HepG2 (cell line): ENCODE measurements around the gene CCDC86. TPM values are rescaled to one million over a fixed set of nuclear protein-coding genes. Genes with fewer than 3 reads are reported as not detected.

Source experiments
- ATAC-seq: fragments of 200-7000 bp; cut with Tn5 transposase; 3 replicates; pipeline ENCODE4 v1.9.1; 2020; ENCODE audit warnings: mild to moderate bottlenecking, moderate library complexity
- BruUV-seq: library from RNA; stranded (reverse); fragments of 400-500 nt; replicated peaks from 2 replicates; lab custom pipeline; 2021; lab: Mats Ljungman, UMichigan
- CTCF ChIA-PET: fragments of 300-600 bp; formaldehyde crosslinking; extraction: SDS; loops from one replicate; lab custom pipeline; 2021; ENCODE audit warnings: low total read pairs, inconsistent platforms, low intra/inter-chr PET ratio; lab: Yijun Ruan, JAX
- POLR2A ChIA-PET: fragments of 350-600 bp; sonication (Branson Sonifier 250); formaldehyde crosslinking; loops from one replicate; lab custom pipeline; 2020; ENCODE audit warnings: antibody characterized with exemption, inconsistent platforms; lab: Yijun Ruan, JAX
- DNase-seq: peaks from one replicate; pipeline ENCODE4 v3.0.0-alpha.2; 2015; ENCODE audit warnings: low spot score
- FAIRE-seq: peaks from 3 replicates; lab custom pipeline; 2011; peaks lifted over from hg19 to GRCh38; lab: Jason Lieb, UNC
- H2AFZ ChIP-seq: one replicate; pipeline ENCODE4 v1.6.1; 2011; ENCODE audit warnings: low read length, inconsistent platforms
- H3K27ac ChIP-seq: fragments of 300-600 bp; 3 replicates; pipeline ENCODE4 v1.8.0; 2011; ENCODE audit warnings: mixed run types, mild to moderate bottlenecking, mixed read lengths, low read length, inconsistent platforms; ENCODE audit not compliant: insufficient read depth; ENCODE audit errors: extremely low read length
- H3K27me3 ChIP-seq, 2 experiments: fragments of 200-600 bp in 1 of 2; 2 replicates in 1 of 2; 3 replicates in 1 of 2; pipeline versions ENCODE4 v1.6.0 to v1.8.0; 2011; ENCODE audit warnings: low read length in 2 of 2, mild to moderate bottlenecking in 2 of 2, moderate library complexity in 2 of 2, inconsistent platforms in 1 of 2; ENCODE audit not compliant: insufficient read depth in 2 of 2, control insufficient read depth in 1 of 2
- H3K36me3 ChIP-seq, 2 experiments: fragments of 200-600 bp in 1 of 2; replicated peaks in 1 of 2; 2 replicates in 1 of 2; 3 replicates in 1 of 2; pipeline versions ENCODE4 v1.5.1 to v1.8.0; 2011; ENCODE audit warnings: low read length in 2 of 2, inconsistent platforms in 1 of 2; ENCODE audit not compliant: insufficient read depth in 2 of 2, control insufficient read depth in 1 of 2
- H3K4me1 ChIP-seq: 2 replicates; pipeline ENCODE4 v1.5.1; 2012; ENCODE audit warnings: low read length, inconsistent platforms; ENCODE audit not compliant: insufficient read depth
- H3K4me2 ChIP-seq: 2 replicates; pipeline ENCODE4 v1.6.0; 2011; ENCODE audit warnings: low read depth, low read length, inconsistent platforms
- H3K4me3 ChIP-seq, 3 experiments: fragments of 200-600 bp in 1 of 3; sonication (generic), shearing (Covaris generic) in 1 of 3; replicated peaks in 1 of 3; 2 replicates each; pipeline ENCODE4 v1.5.1; 2011 to 2016; ENCODE audit warnings: low read length in 3 of 3, inconsistent platforms in 2 of 3, low read depth in 2 of 3, mild to moderate bottlenecking in 2 of 3, control low read depth in 1 of 3, mixed read lengths in 1 of 3; ENCODE audit not compliant: insufficient read depth in 1 of 3
- H3K79me2 ChIP-seq: one replicate; pipeline ENCODE4 v1.6.1; 2011; ENCODE audit warnings: low read length, inconsistent platforms; ENCODE audit not compliant: insufficient read depth
- H3K9ac ChIP-seq: 2 replicates; pipeline ENCODE4 v1.6.0; 2011; ENCODE audit warnings: mild to moderate bottlenecking, low read depth, low read length, inconsistent platforms; ENCODE audit not compliant: insufficient read depth
- H3K9me3 ChIP-seq: 2 replicates; pipeline ENCODE4 v1.5.1; 2012; ENCODE audit warnings: mild to moderate bottlenecking, low read length
- H4K20me1 ChIP-seq: 2 replicates; pipeline ENCODE4 v1.6.0; 2011; ENCODE audit warnings: inconsistent platforms, mild to moderate bottlenecking, low read length, moderate library complexity; ENCODE audit not compliant: insufficient read depth
- ETV6 ChIP-seq: sonication (generic); formaldehyde crosslinking; conservative IDR thresholded peaks from 2 replicates; pipeline ENCODE4 v1.4.0; 2020; ENCODE audit warnings: missing genetic modification reagents
- HNF1A ChIP-seq, 2 experiments: sonication (generic) in 1 of 2; formaldehyde crosslinking in 1 of 2; IDR thresholded peaks; 2 replicates each; pipeline versions ENCODE4 v1.4.0 to v1.6.1; 2016 to 2020; ENCODE audit warnings: borderline replicate concordance in 1 of 2, low read depth in 1 of 2, mild to moderate bottlenecking in 1 of 2, missing genetic modification reagents in 1 of 2
- KDM1A ChIP-seq: IDR thresholded peaks from 2 replicates; pipeline ENCODE4 v1.6.1; 2016; ENCODE audit warnings: missing compliant biosample characterization
- MEIS1 ChIP-seq: sonication (generic); formaldehyde crosslinking; IDR thresholded peaks from 2 replicates; pipeline ENCODE4 v1.9.0; 2021; ENCODE audit warnings: mild to moderate bottlenecking, missing genetic modification reagents, moderate library complexity, borderline replicate concordance
- NFRKB ChIP-seq: fragments of 450-650 bp; IDR thresholded peaks from 2 replicates; pipeline ENCODE4 v1.6.1; 2017
- PITX1 ChIP-seq: sonication (generic); formaldehyde crosslinking; IDR thresholded peaks from 2 replicates; pipeline ENCODE4 v1.5.1; 2020; ENCODE audit warnings: mild to moderate bottlenecking, missing genetic modification reagents
- SALL1 ChIP-seq: sonication (generic); formaldehyde crosslinking; IDR thresholded peaks from 2 replicates; pipeline ENCODE4 v1.8.0; 2022; ENCODE audit warnings: mild to moderate bottlenecking, missing genetic modification reagents
- SRY ChIP-seq: sonication (generic); formaldehyde crosslinking; IDR thresholded peaks from 2 replicates; pipeline ENCODE4 v1.8.0; 2022; ENCODE audit warnings: mild to moderate bottlenecking, missing genetic modification reagents
- TAF15 ChIP-seq: fragments of 200-400 bp; formaldehyde crosslinking; IDR thresholded peaks from one replicate; pipeline ENCODE4 v1.6.1; 2018; ENCODE audit warnings: mild to moderate bottlenecking, low read depth, low read length; ENCODE audit not compliant: poor library complexity, severe bottlenecking
- ZBTB42 ChIP-seq: sonication (generic); formaldehyde crosslinking; IDR thresholded peaks from 2 replicates; pipeline ENCODE4 v1.5.0; 2020; ENCODE audit warnings: mild to moderate bottlenecking, missing genetic modification reagents
- ZFP1 ChIP-seq: IDR thresholded peaks from 2 replicates; pipeline ENCODE4 v1.6.1; 2016
- ZFP41 ChIP-seq: sonication (generic); formaldehyde crosslinking; IDR thresholded peaks from 2 replicates; pipeline ENCODE4 v1.4.0; 2020; ENCODE audit warnings: mild to moderate bottlenecking, missing genetic modification reagents, borderline replicate concordance
- ZNF230 ChIP-seq: sonication (generic); formaldehyde crosslinking; IDR thresholded peaks from 2 replicates; pipeline ENCODE4 v1.4.0; 2020; ENCODE audit warnings: mild to moderate bottlenecking, missing genetic modification reagents
- ZNF30 ChIP-seq: sonication (generic); formaldehyde crosslinking; IDR thresholded peaks from 2 replicates; pipeline ENCODE4 v1.5.0; 2020; ENCODE audit warnings: mild to moderate bottlenecking, missing genetic modification reagents
- ZNF556 ChIP-seq: sonication (generic); formaldehyde crosslinking; IDR thresholded peaks from 2 replicates; pipeline ENCODE4 v1.4.0; 2020; ENCODE audit warnings: mild to moderate bottlenecking, missing genetic modification reagents, borderline replicate concordance
- ZNF570 ChIP-seq: sonication (generic); formaldehyde crosslinking; IDR thresholded peaks from 2 replicates; pipeline ENCODE4 v1.4.0; 2020; ENCODE audit warnings: mild to moderate bottlenecking, missing genetic modification reagents, borderline replicate concordance
- WGBS: methylation state at CpG from one replicate; pipeline ENCODE4 v1.1.6; 2017; ENCODE audit warnings: low lambda C conversion rate; 5-methylcytosine and 5-hydroxymethylcytosine counted together
- in situ Hi-C: cut with HindIII; loops from 2 replicates; pipeline ENCODE4 v1.10.0; 2017; ENCODE audit warnings: low pct_unique_long_range_greater_than_20kb; ENCODE audit not compliant: extremely low pct_ligation_motif_present
- intact Hi-C: fragments of 100-400 bp; cut with micrococcal nuclease; formaldehyde crosslinking; loops from one replicate; pipeline ENCODE4 v1.10.0; 2022; ENCODE audit not compliant: unreplicated experiment
- polyA plus RNA-seq, 8 experiments: library from polyadenylated mRNA; depleted of rRNA in 3 of 8; stranded (reverse) in 7 of 8; unstranded in 1 of 8; fragments of >200 nt; fragmentation: Illumina TruSeq in 4 of 8; extraction: Trizol in 4 of 8; gene quantifications; 2 replicates each; pipeline versions ENCODE4 v1.2.1 to v1.2.3, GENCODE V29; 2011 to 2016; ENCODE audit warnings: low read depth in 4 of 8, missing spikeins in 1 of 8, mixed read lengths in 1 of 8; ENCODE audit not compliant: insufficient read depth in 1 of 8
- total RNA-seq, 5 experiments: library from RNA; depleted of rRNA; stranded (reverse); fragments of >200 nt; fragmentation: Illumina TruSeq; extraction: Trizol; gene quantifications; 2 replicates each; pipeline ENCODE4 v1.2.3, GENCODE V29; 2016; ENCODE audit warnings: low read depth in 1 of 5
- TF ChIP-seq, protein P1 (sequence below): sonication (generic); formaldehyde crosslinking; IDR thresholded peaks from 2 replicates; pipeline ENCODE4 v1.8.1; 2022; ENCODE audit warnings: low read depth, mild to moderate bottlenecking, missing genetic modification reagents

Gene CCDC86
- total and polyA plus RNA-seq, 2 of the 13 experiments (the other 11 are each of a cell fraction or from before 2014, with no cell fraction given) = 33.8 to 37.6 TPM

DNA sequence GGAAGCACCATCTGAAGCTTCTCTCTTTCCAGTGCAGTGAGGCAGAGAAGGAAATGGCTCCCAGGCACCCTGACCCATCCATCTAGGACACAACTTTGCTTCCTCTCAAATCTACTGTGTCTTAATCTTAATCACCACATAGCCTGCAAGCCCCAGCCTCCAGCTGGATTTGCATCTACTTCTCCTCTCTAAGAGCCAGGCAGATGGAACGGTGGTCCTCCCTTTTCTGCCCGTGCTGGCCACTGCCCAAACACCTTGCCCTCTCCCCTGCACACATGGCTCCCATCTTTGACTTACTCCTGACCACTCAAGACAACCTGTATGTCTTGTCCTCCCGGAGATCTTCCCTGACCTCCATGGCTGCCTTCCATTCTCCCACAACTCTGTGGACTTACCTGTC lies 49.4 kb upstream of the CCDC86 start:
- DNase-seq (no peak), FAIRE-seq (no peak), ATAC-seq (no peak)
- H3K9me3 ChIP-seq = no peaks in the 10 kb centered on the region
- in situ Hi-C loops = no loop called here
- H3K4me2 ChIP-seq = no peak overlapping the region
- no peaks in the 10 kb centered on the region for H3K79me2 ChIP-seq
- 0% methylated on average over 3 of the region's 3 CpGs for WGBS
- H3K36me3 ChIP-seq = no peaks in the 10 kb centered on the region
- intact Hi-C loops = no loop called here
- peaks cover 0 to 7% of the 10 kb centered on the region in 2 experiments; a peak in 2 of 5 replicates for H3K27me3 ChIP-seq
- TF ChIP-seq ZNF556 (no peak), TAF15 (no peak), ZNF30 (CRISPR knock-in tag) (no peak), MEIS1 (no peak), ZBTB42 (CRISPR knock-in tag) (no peak), ZFP41 (CRISPR knock-in tag) (no peak), SALL1 (CRISPR knock-in tag) (no peak), HNF1A (IDR thresholded peaks at IDR 0.05; ENCODE audit: low read depth) (no peak), HNF1A (CRISPR knock-in tag; IDR thresholded peaks at IDR 0.05; ENCODE audit: borderline replicate concordance) (no peak), SRY (CRISPR knock-in tag) (no peak), ZNF230 (CRISPR knock-in tag) (no peak), ZFP1 (CRISPR knock-in tag) (no peak), KDM1A (CRISPR knock-in tag) (no peak), ETV6 (no peak), NFRKB (no peak), ZNF570 (CRISPR knock-in tag) (no peak), PITX1 (no peak)
- TF ChIP-seq, protein P1, sequence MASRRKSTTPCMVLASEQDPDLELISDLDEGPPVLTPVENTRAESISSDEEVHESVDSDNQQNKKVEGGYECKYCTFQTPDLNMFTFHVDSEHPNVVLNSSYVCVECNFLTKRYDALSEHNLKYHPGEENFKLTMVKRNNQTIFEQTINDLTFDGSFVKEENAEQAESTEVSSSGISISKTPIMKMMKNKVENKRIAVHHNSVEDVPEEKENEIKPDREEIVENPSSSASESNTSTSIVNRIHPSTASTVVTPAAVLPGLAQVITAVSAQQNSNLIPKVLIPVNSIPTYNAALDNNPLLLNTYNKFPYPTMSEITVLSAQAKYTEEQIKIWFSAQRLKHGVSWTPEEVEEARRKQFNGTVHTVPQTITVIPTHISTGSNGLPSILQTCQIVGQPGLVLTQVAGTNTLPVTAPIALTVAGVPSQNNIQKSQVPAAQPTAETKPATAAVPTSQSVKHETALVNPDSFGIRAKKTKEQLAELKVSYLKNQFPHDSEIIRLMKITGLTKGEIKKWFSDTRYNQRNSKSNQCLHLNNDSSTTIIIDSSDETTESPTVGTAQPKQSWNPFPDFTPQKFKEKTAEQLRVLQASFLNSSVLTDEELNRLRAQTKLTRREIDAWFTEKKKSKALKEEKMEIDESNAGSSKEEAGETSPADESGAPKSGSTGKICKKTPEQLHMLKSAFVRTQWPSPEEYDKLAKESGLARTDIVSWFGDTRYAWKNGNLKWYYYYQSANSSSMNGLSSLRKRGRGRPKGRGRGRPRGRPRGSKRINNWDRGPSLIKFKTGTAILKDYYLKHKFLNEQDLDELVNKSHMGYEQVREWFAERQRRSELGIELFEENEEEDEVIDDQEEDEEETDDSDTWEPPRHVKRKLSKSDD (CRISPR knock-in tag) = no peak
- ChIA-PET CTCF (no interaction called here), POLR2A (no interaction called here)
- H2AFZ ChIP-seq = no peak overlapping the region
- H3K27ac ChIP-seq = no peak overlapping the region
- no TSS peak for BruUV-seq
- no peak overlapping the region for H3K4me3 ChIP-seq
- H3K9ac ChIP-seq = no peak overlapping the region
- no peaks in the 10 kb centered on the region for H3K4me1 ChIP-seq
- H4K20me1 ChIP-seq = no peaks in the 10 kb centered on the region
